SK-N-DZ (cell line): ENCODE results near the gene FXYD7.
"Not testable (repeated sequence)": the region's sequence is repeated elsewhere in the genome, so short reads cannot be mapped to it uniquely, and the experiment has no call there.

Experiments used
- DNase-seq: peaks from one replicate; pipeline ENCODE4 v3.0.0-alpha.2; 2015; ENCODE audit warnings: low spot score

FXYD7 gene

GRCh38 chr19:35144600-35145436 lies 1.8 kb downstream of the FXYD7 start:
- peak; percentile 16 for DNase-seq

DNA sequence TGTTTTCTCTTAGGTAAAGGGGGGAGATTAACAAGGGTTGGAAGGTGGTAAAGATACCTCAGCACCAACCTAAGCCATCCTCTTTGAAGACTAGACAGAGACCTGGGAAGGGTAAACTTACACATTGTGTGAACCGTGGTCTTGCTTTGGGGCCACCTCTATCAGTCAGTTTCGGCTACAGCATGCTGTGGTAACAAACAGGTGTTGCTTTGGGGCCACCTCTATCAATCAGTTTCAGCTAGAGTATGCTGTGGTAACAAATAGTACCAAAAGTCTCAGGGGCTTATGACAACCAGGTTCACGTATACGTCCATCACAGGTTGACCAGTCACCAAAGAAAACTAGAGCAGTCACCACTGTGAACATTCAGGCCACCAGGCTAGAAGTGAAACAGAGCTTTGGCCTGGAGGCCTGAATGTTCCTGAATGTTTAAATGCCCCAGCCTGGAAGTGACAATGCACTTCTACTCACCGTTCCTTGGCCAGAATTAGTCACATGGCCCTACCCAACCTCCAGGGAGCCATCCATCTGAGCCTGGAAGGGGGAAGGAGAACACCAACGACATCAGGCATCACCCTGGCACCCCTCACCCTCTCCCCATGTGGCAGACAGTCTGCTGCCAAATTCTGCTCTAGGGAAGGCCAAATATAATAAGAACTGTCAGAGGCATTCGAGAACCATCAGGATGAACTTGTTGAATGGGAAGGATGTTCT lies 3.8 kb downstream of the FXYD7 start:
- no peak for DNase-seq

GRCh38 chr19:35149463-35149862 lies 6.4 kb downstream of the FXYD7 start:
- DNase-seq: no peak

GRCh38 chr19:35150445-35150844 lies 7.4 kb downstream of the FXYD7 start:
- DNase-seq: no peak

GRCh38 chr19:35151273-35152065 lies 8.4 kb downstream of the FXYD7 start:
- no peak for DNase-seq

GRCh38 chr19:35153129-35153522 lies 10.1 kb downstream of the FXYD7 start:
- DNase-seq: not testable (repeated sequence)

DNA sequence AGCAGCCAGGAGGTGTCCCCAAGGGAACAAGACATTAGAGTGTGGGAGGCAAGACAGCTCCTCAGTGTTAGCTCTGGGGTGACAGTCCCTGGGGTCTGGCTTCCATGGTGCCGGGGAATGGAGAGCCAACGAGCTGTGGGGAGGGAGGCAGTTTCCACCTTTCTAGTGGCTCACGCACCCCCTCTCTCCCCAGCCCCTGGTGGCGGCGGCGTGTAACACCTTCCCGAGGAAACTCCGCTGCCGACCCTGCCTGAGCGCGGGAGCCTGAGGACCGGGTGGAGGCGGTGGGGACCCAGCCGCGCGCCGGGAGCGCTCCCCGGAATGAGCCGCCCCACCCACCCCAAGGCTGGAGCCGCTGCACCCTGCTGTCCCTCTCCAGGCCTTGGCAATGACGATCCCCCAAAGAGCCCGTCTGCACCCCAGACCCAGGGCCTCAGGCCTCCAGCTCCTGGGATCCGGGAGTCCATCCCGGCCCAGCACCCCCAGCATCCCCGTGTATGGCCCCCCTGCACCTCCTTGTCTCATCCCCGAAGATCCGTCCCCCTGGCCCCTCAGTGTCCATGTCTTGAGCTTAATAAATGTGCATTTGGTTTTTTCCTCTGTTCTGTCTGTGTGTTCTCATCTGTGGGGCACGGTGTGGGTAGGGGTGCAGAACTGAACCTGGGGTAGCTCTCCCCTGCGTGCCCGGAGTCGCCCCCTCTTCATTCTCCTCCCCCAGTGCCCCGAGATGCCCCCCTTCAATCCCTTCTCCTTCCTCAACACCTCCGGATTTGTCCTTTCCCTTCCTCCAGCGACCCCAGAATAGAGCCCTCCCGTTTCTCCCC lies 10.9 kb downstream of the FXYD7 start:
- no peak for DNase-seq

- no peak for DNase-seq
These were observed 11.7 kb downstream of the FXYD7 start, which contains the start of gene FXYD5 for GRCh38 chr19:35154525-35155406. Gene FXYD5 (plus strand): TSS chr19:35154735. CDS start chr19:35155551, 816 bp downstream.

- DNase-seq: no peak
These were observed 12.4 kb downstream of the FXYD7 start for GRCh38 chr19:35155441-35155840.

- no peak for DNase-seq
These were observed 13.1 kb downstream of the FXYD7 start for GRCh38 chr19:35155981-35156672.

DNA sequence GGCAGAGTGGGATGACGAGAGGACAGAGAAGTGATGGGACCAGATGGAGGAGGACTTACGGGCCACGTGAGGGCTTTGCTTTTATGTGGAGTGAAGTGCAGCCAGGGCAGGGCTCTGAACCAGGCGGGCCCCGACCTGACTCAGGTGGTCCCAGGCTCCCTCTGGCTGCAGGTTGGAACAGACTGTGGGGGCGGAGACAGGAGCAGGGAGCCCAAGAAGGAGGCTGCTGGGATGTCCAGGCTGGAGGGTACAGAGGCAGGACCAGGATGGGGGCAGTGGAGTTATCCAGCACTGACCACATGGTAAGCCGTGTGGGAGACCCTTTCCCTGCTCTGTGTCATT lies 13.6 kb downstream of the FXYD7 start:
- no peak for DNase-seq

- no peak for DNase-seq
These were observed 14.4 kb downstream of the FXYD7 start for GRCh38 chr19:35157431-35157830.

- DNase-seq: no peak
These were observed 16.6 kb downstream of the FXYD7 start for GRCh38 chr19:35159606-35160005.

DNA sequence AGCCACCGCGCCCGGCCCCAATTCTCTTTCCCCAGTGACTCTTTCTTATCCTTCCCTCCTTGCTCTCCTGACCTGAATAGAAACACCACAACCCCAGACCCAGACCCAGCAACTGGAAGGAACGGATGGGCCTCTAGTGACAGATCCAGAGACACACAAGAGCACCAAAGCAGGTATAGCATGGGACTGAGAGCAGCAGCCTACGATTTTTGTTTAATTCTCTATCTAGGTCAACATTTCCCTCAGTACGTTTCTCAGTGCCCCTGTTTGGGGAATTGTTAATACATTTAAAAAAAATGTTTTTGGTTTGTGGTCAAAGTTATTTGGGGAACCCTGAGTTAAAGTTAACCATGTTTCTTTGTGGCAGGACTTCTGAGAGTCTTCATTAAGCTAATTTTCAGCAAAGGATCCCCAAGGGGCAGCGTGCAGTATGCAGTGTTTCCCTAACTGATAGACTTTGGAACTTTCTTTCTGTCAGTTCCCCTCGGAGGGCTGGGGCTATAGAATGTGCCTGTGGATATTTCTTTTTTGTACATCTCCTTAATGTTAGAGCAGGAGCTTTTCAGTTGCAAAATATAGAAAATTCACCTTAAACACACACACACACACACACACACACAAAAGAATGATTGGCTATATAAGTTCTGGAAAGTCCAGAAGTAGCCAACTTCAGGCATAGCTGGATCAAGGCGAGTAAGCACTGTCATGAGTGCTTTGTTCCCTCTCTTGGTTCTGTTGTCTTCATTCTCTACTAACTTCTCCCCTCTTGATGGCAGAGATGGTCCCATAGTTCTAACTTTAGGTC lies 17.8 kb downstream of the FXYD7 start:
- no peak for DNase-seq

DNA sequence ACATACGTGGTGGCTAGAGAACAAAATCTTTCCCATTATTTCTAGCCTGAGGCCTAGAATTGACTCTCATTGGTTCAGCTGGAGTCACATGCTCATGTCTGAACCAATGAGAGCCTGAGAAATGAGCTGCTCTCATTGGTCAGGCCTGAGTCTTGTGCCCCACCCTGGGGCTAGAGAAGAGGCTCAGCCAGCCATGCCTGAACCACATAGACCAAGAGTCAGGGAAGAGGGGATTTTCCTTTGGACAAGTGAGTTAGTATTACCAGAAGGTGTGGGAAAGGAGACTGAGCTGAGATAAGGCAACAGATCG lies 18.3 kb downstream of the FXYD7 start:
- DNase-seq: no peak

- DNase-seq: no peak
These were observed 19.6 kb downstream of the FXYD7 start for GRCh38 chr19:35162471-35163326.

GRCh38 chr19:35164418-35164817 lies 21.4 kb downstream of the FXYD7 start:
- DNase-seq: no peak
